Sciatic nerve (tissue), 2 donors: ENCODE results near the gene ANKRD24. TPM values are rescaled to one million over a fixed set of nuclear protein-coding genes. Genes with fewer than 3 reads are reported as not detected.
"Not testable (repeated sequence)": the region's sequence is repeated elsewhere in the genome, so short reads cannot be mapped to it uniquely, and the experiment has no call there.

Source experiments
- ATAC-seq: fragments of 200-7000 bp; cut with Tn5 transposase; one replicate; pipeline ENCODE4 v1.9.1; 2020; ENCODE audit warnings: mild to moderate bottlenecking, moderate library complexity
- DNase-seq: peaks from one replicate; pipeline ENCODE4 v3.0.0-alpha.2; 2020; ENCODE audit warnings: low spot score
- intact Hi-C: fragments of 100-400 bp; cut with DNase I; formaldehyde crosslinking; loops from one replicate; pipeline ENCODE4 v1.14.2; 2022
- total RNA-seq: library from RNA; stranded (reverse); fragmentation: NEBNext Ultra II Directional; extraction: Animal tissue kit (Norgen Biotek cat#: 25700); gene quantifications from one replicate; pipeline ENCODE4 v1.2.1, GENCODE V29; 2021
- donor health status: DM: no; HTN: no; CAD: no.
- donor health status: DM: no; HTN: no; CAD: no.

The ANKRD24 gene
- total RNA-seq, 1 donor from 2014 or later: 1.3 TPM

DNA sequence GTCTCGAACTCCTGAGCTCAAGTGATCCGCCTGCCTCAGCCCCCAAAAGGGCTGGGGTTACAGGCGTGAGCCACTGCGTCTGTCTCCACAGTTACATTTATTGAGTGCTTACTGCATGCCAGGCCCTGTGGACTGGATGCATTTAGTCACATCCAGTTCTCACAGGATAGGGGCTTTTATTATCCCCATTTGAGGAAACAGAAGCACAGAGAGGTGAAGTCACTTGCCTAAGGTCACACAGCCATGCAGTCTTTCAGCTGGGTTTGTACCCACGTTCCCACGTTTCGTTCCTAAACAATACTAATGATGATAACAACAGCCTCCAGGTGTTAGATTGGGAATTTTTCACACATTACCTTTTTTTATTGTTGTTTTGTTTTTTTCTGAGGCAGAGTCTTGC, 37.7 kb downstream of the ANKRD24 start:
- intact Hi-C loops: no loop called here
- no peak for ATAC-seq
- DNase-seq: no peak

DNA sequence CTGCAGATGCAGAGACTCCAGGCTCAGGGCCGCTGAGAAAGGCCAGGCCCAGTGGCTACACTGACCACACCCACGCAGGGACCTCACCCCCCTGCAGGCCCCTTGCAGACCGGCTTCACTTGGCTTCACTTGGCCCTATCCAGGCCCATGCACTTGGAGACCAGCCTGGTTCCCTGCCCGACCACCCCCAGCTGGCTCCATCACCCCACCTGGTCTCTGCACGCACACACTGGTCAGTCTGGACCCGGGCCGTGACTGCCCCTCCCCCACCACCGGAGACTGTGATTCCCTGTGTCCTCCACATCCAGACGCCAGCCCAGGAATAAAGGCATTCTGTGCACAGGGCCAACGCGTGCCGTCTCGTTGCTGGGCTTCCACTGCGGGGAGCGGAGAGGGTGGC, 42.0 kb downstream of the ANKRD24 start:
- ATAC-seq: no peak
- intact Hi-C loops: no loop called here
- no peak for DNase-seq

DNA sequence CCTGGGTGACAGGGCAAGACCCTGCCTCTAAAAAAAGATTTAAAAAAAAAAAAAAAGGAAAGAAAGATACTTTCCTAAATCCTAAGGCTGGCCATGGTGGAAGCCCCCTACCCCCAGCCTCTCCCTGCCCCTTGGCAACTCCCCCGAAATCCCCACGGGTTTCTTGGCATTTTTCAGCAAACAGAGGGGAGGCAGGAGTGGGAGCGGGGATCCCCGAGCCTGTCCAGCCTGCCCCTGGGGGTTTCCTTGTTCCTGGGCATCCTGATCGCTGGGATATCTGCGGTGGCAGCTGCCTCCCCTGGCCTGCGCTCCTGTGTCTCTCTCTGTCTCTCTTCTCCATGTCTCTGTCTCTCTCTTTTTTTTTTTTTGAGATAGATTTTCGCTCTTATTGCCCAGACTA, 43.4 kb downstream of the ANKRD24 start:
- DNase-seq (no peak), ATAC-seq (no peak)
- intact Hi-C loops: no loop called here

DNA sequence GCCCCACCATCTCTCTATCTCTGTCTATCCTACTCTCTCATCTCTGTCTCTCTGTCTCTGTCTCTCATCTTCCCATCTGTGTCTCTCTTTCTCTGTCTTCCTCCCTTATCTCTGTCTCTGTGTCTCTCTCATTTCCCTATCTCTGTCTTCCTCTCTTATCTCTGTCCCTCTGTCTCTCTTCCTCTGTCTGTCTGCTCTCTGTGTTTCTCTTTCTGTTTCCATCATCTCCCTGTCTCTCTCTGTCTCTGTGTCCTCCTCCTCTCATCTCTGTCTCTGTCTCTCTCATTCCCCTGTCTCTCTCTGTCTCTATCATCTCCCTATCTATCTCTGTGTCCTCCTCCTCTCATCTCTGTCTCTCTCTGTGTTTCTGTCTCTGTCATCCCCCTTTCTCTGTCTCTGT, 45.3 kb downstream of the ANKRD24 start:
- ATAC-seq: no peak
- intact Hi-C loops: no loop called here
- DNase-seq: no peak

DNA sequence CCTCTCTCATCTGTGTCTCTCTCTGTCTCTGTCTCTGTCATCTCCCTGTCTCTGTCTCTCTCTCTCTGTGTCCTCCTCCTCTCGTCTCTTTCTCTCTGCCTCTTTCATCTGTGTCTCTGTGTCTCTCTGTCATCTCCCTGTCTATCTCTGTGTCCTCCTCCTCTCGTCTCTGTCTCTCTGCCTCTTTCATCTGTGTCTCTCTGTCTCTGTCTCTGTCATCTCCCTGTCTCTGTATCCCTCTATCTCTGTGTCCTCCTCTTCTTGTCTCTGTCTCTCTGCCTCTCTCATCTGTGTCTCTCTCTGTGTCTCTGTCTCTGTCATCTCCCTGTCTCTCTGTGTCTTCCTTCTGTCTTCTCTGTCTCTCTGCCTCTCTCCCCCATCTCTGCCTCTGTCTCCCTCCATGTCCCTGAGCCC, 46.3 kb downstream of the ANKRD24 start:
- no peak for ATAC-seq
- DNase-seq: no peak
- intact Hi-C loops: no loop called here

DNA sequence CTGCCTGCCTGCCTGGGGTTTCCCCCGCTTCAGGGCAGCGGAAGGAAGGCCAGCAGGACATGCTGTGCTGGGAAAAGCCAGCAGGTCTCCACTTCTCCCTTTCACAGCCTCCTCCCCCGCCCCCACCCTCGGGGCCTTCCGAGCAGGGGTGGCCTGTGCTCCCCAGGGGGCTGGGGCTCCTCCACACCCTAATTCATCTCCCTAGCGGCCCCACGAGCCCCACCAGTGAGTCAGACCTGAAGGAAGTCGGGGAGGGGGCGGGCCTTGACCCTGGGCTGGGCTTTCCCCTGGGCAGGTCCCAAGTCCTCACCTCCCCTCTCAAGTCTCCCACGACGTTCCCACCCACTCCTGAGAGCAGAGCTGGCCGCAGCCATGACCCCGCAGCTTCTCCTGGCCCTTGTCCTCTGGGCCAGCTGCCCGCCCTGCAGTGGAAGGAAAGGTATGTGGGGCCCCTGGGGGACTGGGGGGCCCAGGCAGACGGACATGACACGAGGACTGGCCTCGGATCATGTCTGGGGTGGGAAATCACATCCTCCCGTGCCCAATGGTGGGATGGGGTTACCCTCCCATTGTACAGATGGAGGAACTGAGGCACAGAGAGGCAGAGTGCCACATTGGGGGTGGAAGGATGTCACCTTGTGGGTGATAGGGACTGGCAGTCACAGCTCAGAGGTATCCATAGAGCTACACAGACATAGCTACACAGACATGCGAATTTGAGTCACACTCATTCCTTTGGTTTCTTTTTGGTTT, 46.9 kb downstream of the ANKRD24 start, which contains the start of gene EBI3:
Gene EBI3, plus strand, starts transcription at position 345 of the 753 bp plus-strand sequence. Its CDS starts 28 bp downstream, at position 373.
- ATAC-seq (peak; percentile 74), DNase-seq (no peak)
- intact Hi-C loops: no loop called here

DNA sequence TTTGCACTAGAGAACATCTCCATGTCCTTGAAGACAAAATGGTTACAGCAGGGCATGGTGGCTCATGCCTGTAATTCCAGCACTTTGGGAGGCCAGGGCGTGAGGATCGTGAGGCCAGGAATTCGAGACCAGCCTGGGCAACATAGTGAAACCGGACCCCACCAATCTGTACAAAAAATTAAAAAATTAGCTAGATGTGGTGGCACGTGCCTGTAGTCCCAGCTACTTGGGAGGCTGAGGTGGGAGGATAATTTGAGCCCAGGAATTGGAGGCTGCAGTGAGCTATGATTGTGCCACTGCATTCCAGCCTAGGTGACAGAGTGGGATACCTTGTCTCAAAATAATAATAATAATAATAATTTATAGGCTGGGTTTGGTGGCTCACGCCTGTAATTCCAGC, 47.7 kb downstream of the ANKRD24 start:
- ATAC-seq: not testable (repeated sequence)
- intact Hi-C loops: loop anchor here (5.0 kb wide), 1 partner anchor 1483 kb away; no protein-coding TSS in a partner anchor

DNA sequence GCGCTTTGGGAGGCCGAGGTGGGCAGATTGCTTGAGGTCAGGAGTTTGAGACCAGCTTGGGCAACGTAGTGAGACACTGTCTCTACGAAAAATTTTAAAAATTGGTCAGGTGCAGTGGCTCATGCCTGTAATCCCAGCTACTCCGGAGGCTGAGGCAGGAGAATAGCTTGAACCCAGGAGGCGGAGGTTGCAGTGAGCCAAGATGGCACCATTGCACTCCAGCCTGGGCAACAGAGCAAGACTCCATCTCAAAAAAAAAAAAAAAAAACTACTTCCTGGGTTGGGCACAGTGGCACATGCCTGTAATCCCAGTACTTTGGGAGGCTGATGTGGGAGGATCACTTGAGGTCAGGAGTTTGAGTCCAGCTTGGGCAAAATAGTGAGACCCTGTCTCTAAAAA, 49.0 kb downstream of the ANKRD24 start:
- not testable (repeated sequence) for ATAC-seq, DNase-seq
- intact Hi-C loops: loop anchor here (5.0 kb wide), 1 partner anchor 1484 kb away; no protein-coding TSS in a partner anchor

More for the DNA sequence above, 47.7 kb downstream of the ANKRD24 start:
- not testable (repeated sequence) for DNase-seq

DNA sequence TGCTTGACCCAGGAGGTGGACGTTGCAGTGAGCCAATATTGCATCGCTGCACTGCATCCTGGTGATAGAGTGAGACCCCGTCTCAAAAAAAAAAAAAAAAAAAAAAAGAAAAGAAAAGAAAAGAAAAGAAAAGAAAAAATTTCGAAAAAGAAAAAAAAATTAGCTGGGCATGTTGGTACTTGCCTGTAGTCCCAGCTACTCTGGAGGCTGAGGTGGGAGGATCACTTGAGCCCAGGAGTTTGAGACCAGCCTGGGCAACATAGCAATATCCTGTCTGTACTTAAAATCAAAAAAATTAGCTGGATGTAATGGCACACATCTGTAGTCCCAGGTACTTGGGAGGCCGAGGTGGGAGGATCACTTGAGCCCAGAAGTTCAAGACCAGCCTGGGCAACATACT, 49.6 kb downstream of the ANKRD24 start:
- intact Hi-C loops: loop anchor here (5.0 kb wide), 1 partner anchor 1485 kb away; no protein-coding TSS in a partner anchor
- not testable (repeated sequence) for ATAC-seq

DNA sequence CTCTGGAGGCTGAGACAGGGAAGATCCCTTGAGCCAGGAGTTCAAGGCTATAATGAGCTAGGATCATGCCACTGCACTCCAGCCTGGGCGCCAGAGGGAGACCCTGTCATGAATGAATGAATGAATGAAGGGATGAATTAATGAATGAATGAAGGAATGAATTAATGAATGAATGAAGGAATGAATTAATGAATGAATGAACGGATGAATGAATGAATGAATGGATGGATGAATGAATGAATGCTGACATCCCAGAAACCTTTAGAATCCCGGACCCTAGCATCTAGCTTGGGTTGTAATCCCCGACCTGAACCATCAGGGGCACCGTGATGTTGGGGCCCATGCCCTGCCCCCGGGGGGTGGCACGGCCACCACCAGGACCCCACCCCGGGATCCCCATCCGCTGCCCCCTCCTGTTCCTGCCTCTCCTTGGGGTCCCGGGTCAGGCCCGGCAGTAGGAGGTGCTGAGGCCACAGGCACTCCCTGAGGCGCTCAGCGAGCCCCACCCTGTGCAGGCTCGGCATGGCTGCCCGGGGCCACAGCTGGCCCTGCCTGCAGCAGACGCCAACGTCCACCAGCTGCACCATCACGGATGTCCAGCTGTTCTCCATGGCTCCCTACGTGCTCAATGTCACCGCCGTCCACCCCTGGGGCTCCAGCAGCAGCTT, 50.3 kb downstream of the ANKRD24 start:
- no peak for ATAC-seq
- intact Hi-C loops: loop anchor here (5.0 kb wide), 1 partner anchor 1485 kb away; no protein-coding TSS in a partner anchor

More for the DNA sequence above, 49.6 kb downstream of the ANKRD24 start:
- DNase-seq: not testable (repeated sequence)

DNA sequence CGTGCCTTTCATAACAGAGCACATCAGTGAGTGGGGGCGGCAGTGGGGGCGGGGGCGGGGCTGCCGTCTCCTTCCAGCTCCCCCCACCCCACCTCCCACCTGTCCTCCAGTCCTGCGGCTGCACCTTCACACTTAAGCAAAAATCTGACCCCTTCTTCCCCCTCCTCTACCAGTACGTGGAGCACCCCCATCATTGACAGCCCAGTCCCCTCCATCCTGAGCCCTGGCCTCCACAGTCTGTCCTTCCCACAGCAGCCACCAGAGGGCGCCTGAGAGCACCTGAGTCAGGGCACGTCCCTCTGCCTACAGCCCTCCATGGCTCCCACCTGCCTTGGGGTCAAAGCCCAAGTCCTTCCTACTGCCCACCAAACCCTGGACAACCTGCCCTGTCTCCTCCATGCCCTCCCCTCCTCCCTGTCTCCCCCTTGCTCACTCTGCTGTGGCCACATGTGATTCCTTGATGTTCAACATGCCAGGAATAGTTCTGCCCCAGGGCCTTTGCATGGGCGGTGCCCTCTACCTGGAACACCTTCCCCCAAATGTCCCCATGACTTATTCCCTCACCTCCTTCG, 50.9 kb downstream of the ANKRD24 start:
- peak; percentile 38 for ATAC-seq
- DNase-seq: peak; percentile 72
- intact Hi-C loops: loop anchor here (5.0 kb wide), 1 partner anchor 1486 kb away; no protein-coding TSS in a partner anchor

More for the DNA sequence above, 50.3 kb downstream of the ANKRD24 start:
- no peak for DNase-seq

DNA sequence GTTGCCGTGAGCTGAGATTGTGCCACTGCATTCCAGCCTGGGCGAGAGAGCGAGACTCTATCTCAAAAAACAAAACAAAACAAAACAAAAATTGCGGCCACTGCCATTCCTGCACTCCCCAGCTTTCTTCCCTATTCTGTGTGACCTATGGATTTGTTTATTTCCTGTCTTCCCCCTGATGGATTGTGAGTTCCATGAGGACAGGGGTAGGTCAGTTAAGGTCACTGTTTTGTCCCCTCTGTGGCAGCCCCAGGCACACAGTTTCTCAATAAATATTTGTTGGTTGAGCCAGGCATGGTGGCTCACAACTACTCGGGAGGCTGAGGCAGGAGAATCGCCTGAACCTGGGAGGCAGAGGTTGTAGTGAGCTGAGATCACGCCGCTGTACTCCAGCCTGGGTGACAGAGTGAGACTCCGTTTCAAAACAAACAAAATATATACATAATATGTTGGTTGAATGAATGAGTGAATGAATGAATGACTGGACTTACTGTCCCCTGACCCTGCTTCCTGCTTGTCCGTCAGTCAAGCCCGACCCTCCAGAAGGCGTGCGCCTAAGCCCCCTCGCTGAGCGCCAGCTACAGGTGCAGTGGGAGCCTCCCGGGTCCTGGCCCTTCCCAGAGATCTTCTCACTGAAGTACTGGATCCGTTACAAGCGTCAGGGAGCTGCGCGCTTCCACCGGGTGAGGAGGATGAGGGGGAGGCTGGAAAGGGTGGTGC, 51.8 kb downstream of the ANKRD24 start:
- no peak for ATAC-seq
- no peak for DNase-seq
- intact Hi-C loops: loop anchor here (5.0 kb wide), 1 partner anchor 1487 kb away; no protein-coding TSS in a partner anchor

DNA sequence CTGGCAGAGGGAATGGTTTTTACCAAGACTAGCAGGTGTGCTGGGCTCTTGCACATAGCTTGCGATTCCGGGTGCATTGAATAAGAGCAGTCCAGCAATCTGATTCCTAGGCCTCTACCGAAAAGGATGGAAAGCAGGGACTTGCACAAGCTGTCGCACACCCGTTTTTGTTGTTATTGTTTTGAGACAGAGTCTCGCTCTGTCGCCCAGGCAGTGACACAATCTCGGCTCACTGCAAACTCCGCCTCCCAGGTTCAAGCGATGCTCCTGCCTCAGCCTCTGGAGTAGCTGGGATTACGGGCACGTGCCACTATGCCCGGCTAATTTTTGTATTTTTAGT, 52.3 kb downstream of the ANKRD24 start:
- DNase-seq (no peak), ATAC-seq (no peak)
- intact Hi-C loops: loop anchor here (5.0 kb wide), 1 partner anchor 1488 kb away; no protein-coding TSS in a partner anchor

DNA sequence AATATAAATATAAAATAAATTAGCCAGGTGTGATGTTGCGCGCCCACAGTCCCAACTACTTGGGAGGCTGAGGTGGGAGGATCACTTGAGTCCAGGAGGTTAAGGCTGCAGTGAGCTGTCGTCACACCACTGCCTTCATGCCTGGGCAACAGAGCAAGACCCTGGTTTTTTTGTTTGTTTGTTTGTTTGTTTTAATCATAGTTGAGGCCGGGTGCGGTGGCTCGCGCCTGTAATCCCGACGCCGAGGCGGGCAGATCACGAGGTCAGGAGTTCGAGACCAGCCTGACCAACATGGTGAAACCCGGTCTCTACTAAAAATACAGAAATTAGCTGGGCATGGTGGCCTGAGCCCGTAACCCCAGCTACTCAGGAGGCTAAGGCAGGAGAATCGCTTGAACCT, 55.0 kb downstream of the ANKRD24 start:
- ATAC-seq, intact Hi-C loops, DNase-seq: not testable (repeated sequence)

DNA sequence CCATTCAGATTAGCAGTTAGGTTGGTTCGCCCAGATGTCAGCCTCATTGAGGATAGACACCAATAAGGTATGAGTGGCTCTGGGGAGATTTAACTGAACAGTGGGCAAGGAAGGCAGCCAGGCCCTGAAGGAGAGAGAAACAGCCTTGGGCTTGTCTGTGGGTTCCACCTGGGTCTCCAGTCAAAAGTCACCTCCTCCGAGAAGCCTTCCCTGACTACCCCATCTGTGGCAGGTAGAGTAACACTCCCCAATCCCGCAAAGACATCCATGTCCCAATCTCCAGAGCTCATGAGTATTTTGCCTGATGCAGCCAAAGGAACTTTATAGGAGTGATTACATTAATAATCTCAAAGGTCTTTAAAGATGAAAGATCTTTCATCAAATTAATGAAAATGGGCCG, 56.3 kb downstream of the ANKRD24 start:
- DNase-seq: no peak
- no peak for ATAC-seq
- intact Hi-C loops: no loop called here

DNA sequence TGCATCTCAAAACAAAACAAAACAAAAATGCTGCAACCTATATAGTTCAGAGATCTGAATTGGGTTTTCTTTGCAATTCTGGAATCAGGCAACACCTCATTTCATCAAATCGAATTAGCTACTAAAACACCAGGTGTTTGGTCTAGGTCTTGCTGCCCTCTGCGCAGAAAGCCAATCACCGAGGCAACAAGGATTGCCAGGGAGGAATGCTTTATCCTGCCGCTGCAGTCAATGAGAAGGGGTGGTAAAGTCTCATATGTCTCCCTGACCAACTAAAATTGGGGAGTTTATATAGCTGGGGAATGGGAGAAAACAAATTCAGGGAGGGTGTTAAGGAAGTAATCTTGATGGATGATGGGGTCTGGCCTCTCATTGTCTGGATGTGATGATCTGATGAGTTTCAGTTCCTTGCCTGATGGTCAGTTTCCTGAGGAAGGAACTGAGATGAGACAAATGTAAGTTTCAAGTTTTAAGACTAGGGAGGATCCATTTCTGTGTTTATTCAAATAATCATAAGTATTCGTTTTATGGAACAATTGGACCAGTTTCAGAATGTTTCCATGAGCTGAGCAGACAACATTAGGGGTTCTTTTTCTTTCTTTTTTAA, 59.4 kb downstream of the ANKRD24 start:
- ATAC-seq (no peak), DNase-seq (no peak)
- intact Hi-C loops: no loop called here

DNA sequence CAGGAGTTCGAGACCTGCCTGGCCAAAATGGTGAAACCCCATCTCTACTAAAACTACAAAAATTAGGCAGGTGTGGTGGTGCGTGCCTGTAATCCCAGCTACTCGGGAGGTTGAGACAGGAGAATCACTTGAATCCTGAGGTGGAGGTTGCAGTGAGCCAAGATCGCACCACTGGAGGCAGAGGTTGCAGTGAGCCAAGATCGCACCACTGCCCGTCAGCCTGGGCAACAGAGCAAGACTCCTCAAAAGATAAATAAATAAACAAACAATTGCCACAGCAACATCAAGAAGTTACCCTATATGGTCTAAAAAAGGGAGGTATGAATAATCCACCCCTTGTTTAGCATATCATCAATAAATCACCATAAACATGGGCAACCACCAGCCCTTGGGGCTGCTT, 63.4 kb downstream of the ANKRD24 start:
- intact Hi-C loops, ATAC-seq, DNase-seq: not testable (repeated sequence)

DNA sequence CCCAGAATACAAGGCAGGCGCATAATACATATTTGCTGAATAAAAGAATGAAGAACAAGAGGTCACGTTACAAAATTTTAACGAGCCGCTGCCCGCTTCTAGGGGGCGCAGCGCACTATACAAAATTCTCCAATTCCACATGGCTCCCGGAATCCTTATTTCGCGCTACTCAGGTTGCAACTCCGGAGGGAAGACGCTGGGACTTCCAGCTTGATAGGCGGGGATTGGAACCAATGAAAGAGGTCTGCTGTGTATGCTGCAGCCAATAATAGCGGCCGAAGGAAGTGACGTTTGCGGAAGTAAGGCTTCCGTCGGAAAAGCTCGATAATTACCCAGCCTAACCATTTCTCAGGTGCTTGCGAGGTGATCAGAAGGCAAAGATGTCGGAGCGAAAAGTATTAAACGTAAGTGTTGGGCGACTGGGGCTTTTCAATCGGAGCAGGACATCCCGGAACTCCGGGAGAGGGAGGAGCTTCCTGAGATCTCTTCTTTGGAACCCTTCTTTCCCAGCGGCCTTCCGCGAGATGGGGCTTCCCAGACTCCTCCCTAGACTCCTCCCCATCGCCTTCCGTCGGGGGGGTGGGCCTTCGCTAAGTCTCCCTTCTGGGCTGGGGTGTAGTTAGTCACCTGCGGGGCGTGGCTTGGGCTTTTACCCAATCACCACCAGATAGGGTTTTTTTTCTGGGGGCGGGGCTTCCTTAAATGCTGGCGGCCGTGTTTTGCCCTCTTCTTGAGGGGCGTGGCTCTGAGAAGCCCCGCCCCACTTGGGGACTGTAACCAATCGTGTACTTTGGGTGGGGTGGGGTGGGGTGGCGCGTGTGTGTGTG, 64.5 kb downstream of the ANKRD24 start, which contains the start of gene YJU2:
Gene YJU2, plus strand, starts transcription at position 314 of the 827 bp plus-strand sequence. Its CDS starts 67 bp downstream, at position 381.
- ATAC-seq (peak; percentile 99), DNase-seq (peak; percentile 99)
- intact Hi-C loops: no loop called here
